Neural cell (in vitro differentiated cells): ENCODE data around the gene SGSM1.

Experiments
- EP300 ChIP-seq: fragments of 450-650 bp; conservative IDR thresholded peaks from 2 replicates; pipeline ENCODE4 v1.6.1; 2014; ENCODE audit warnings: antibody characterized with exemption, mild to moderate bottlenecking, moderate library complexity; ENCODE audit not compliant: poor library complexity, severe bottlenecking
- EZH2 ChIP-seq: fragments of 200-600, 300-800 bp; shearing (Covaris generic), sonication (generic); IDR thresholded peaks from 2 replicates; pipeline ENCODE4 v1.6.1; 2014; ENCODE audit warnings: antibody characterized with exemption, low read length, borderline replicate concordance, mild to moderate bottlenecking; ENCODE audit not compliant: insufficient read depth, poor library complexity, severe bottlenecking
- MXI1 ChIP-seq: fragments of 450-650 bp; conservative IDR thresholded peaks from 2 replicates; pipeline ENCODE4 v1.6.1; 2014; ENCODE audit warnings: antibody characterized with exemption, mild to moderate bottlenecking; ENCODE audit not compliant: poor library complexity, severe bottlenecking
- POLR2AphosphoS5 ChIP-seq: IDR thresholded peaks from 2 replicates; pipeline ENCODE4 v1.6.1; 2012
- RAD21 ChIP-seq: fragments of 450-650 bp; conservative IDR thresholded peaks from 2 replicates; pipeline ENCODE4 v1.6.1; 2014; ENCODE audit warnings: antibody characterized with exemption, mild to moderate bottlenecking, moderate library complexity
- REST ChIP-seq: IDR thresholded peaks from 2 replicates; pipeline ENCODE4 v1.6.1; 2012; ENCODE audit warnings: borderline replicate concordance
- TAF1 ChIP-seq: IDR thresholded peaks from 2 replicates; pipeline ENCODE4 v1.6.1; 2012; ENCODE audit warnings: low read depth
- TF ChIP-seq, protein P1 (sequence below): fragments of 450-650 bp; IDR thresholded peaks from 2 replicates; pipeline ENCODE4 v1.5.1; 2014; ENCODE audit warnings: antibody characterized with exemption, mild to moderate bottlenecking, moderate library complexity; ENCODE audit not compliant: poor library complexity, severe bottlenecking

- TF ChIP-seq, protein P1, sequence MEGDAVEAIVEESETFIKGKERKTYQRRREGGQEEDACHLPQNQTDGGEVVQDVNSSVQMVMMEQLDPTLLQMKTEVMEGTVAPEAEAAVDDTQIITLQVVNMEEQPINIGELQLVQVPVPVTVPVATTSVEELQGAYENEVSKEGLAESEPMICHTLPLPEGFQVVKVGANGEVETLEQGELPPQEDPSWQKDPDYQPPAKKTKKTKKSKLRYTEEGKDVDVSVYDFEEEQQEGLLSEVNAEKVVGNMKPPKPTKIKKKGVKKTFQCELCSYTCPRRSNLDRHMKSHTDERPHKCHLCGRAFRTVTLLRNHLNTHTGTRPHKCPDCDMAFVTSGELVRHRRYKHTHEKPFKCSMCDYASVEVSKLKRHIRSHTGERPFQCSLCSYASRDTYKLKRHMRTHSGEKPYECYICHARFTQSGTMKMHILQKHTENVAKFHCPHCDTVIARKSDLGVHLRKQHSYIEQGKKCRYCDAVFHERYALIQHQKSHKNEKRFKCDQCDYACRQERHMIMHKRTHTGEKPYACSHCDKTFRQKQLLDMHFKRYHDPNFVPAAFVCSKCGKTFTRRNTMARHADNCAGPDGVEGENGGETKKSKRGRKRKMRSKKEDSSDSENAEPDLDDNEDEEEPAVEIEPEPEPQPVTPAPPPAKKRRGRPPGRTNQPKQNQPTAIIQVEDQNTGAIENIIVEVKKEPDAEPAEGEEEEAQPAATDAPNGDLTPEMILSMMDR, result no peak
- TF ChIP-seq EP300, result no peak
- TF ChIP-seq EZH2, result no peak
- no peak for TF ChIP-seq REST
- no peak for TF ChIP-seq TAF1
- no peak for TF ChIP-seq POLR2AphosphoS5
- no peak for TF ChIP-seq RAD21
- no peak for TF ChIP-seq MXI1
Observed at GRCh38 chr22:24948356-24949202, 142.6 kb downstream of the SGSM1 start.
